Urothelium cell line (cell line): ENCODE data around the gene SIGLEC7.

Source experiments
- DNase-seq: peaks from one replicate; pipeline ENCODE4 v3.0.0; 2011; ENCODE audit warnings: low spot score, mixed read lengths
- FAIRE-seq: peaks from 2 replicates; lab custom pipeline; 2011; peaks lifted over from hg19 to GRCh38; lab: Jason Lieb, UNC

SIGLEC7 gene

GRCh38 chr19:51116736-51117286, 25.3 kb upstream of the SIGLEC7 start:
- FAIRE-seq (no peak), DNase-seq (no peak)

GRCh38 chr19:51119101-51119500, 23.0 kb upstream of the SIGLEC7 start:
- no peak for DNase-seq
- no peak for FAIRE-seq

- no peak for FAIRE-seq
Measured at GRCh38 chr19:51119611-51120010, 22.5 kb upstream of the SIGLEC7 start.

GRCh38 chr19:51120160-51120559, 21.9 kb upstream of the SIGLEC7 start:
- no peak for DNase-seq
- no peak for FAIRE-seq

More at GRCh38 chr19:51119611-51120010, 22.5 kb upstream of the SIGLEC7 start:
- DNase-seq: no peak

GRCh38 chr19:51121257-51121656, 20.8 kb upstream of the SIGLEC7 start:
- DNase-seq (no peak), FAIRE-seq (no peak)

GRCh38 chr19:51122112-51122981, 19.8 kb upstream of the SIGLEC7 start:
- FAIRE-seq (no peak), DNase-seq (no peak)

- FAIRE-seq (no peak), DNase-seq (no peak)
Measured at GRCh38 chr19:51123381-51123800, 18.7 kb upstream of the SIGLEC7 start.

- no peak for FAIRE-seq
- no peak for DNase-seq
Measured at GRCh38 chr19:51123802-51124201, 18.3 kb upstream of the SIGLEC7 start.

GRCh38 chr19:51124216-51124615, 17.9 kb upstream of the SIGLEC7 start:
- FAIRE-seq: no peak
- no peak for DNase-seq

- DNase-seq (no peak), FAIRE-seq (no peak)
Measured at GRCh38 chr19:51124729-51125128, 17.4 kb upstream of the SIGLEC7 start, which contains the start of gene SIGLEC9. Gene SIGLEC9, plus strand, starts transcription at chr19:51124906. Its CDS starts 69 bp downstream, at chr19:51124975.

- no peak for DNase-seq
- no peak for FAIRE-seq
Measured at GRCh38 chr19:51125421-51126075, 16.6 kb upstream of the SIGLEC7 start.

- FAIRE-seq: no peak
- DNase-seq: no peak
Measured at GRCh38 chr19:51127032-51127431, 15.1 kb upstream of the SIGLEC7 start.

- no peak for DNase-seq
- no peak for FAIRE-seq
Measured at GRCh38 chr19:51127755-51128154, 14.3 kb upstream of the SIGLEC7 start.

GRCh38 chr19:51128227-51128626, 13.9 kb upstream of the SIGLEC7 start:
- FAIRE-seq (no peak), DNase-seq (no peak)

GRCh38 chr19:51129716-51130115, 12.4 kb upstream of the SIGLEC7 start:
- DNase-seq: no peak
- FAIRE-seq: no peak

GRCh38 chr19:51131780-51132680, 10.1 kb upstream of the SIGLEC7 start:
- DNase-seq (no peak), FAIRE-seq (no peak)

- FAIRE-seq: no peak
Measured at GRCh38 chr19:51135004-51135403, 7.1 kb upstream of the SIGLEC7 start.

GRCh38 chr19:51135986-51136762, 5.9 kb upstream of the SIGLEC7 start:
- no peak for DNase-seq
- no peak for FAIRE-seq

More at GRCh38 chr19:51135004-51135403, 7.1 kb upstream of the SIGLEC7 start:
- DNase-seq: no peak

- no peak for FAIRE-seq
- no peak for DNase-seq
Measured at GRCh38 chr19:51136851-51137551, 5.1 kb upstream of the SIGLEC7 start.
